Measurements from ENCODE around the gene IBTK. TPM values are rescaled to one million over a fixed set of nuclear protein-coding genes. Genes with fewer than 3 reads are reported as not detected.

IBTK gene
- total and polyA plus RNA-seq, 2 of the 8 experiments (the other 6 are each of a cell fraction or from before 2014, with no cell fraction given): 4.6 to 24.2 TPM

- TF ChIP-seq, protein P1, sequence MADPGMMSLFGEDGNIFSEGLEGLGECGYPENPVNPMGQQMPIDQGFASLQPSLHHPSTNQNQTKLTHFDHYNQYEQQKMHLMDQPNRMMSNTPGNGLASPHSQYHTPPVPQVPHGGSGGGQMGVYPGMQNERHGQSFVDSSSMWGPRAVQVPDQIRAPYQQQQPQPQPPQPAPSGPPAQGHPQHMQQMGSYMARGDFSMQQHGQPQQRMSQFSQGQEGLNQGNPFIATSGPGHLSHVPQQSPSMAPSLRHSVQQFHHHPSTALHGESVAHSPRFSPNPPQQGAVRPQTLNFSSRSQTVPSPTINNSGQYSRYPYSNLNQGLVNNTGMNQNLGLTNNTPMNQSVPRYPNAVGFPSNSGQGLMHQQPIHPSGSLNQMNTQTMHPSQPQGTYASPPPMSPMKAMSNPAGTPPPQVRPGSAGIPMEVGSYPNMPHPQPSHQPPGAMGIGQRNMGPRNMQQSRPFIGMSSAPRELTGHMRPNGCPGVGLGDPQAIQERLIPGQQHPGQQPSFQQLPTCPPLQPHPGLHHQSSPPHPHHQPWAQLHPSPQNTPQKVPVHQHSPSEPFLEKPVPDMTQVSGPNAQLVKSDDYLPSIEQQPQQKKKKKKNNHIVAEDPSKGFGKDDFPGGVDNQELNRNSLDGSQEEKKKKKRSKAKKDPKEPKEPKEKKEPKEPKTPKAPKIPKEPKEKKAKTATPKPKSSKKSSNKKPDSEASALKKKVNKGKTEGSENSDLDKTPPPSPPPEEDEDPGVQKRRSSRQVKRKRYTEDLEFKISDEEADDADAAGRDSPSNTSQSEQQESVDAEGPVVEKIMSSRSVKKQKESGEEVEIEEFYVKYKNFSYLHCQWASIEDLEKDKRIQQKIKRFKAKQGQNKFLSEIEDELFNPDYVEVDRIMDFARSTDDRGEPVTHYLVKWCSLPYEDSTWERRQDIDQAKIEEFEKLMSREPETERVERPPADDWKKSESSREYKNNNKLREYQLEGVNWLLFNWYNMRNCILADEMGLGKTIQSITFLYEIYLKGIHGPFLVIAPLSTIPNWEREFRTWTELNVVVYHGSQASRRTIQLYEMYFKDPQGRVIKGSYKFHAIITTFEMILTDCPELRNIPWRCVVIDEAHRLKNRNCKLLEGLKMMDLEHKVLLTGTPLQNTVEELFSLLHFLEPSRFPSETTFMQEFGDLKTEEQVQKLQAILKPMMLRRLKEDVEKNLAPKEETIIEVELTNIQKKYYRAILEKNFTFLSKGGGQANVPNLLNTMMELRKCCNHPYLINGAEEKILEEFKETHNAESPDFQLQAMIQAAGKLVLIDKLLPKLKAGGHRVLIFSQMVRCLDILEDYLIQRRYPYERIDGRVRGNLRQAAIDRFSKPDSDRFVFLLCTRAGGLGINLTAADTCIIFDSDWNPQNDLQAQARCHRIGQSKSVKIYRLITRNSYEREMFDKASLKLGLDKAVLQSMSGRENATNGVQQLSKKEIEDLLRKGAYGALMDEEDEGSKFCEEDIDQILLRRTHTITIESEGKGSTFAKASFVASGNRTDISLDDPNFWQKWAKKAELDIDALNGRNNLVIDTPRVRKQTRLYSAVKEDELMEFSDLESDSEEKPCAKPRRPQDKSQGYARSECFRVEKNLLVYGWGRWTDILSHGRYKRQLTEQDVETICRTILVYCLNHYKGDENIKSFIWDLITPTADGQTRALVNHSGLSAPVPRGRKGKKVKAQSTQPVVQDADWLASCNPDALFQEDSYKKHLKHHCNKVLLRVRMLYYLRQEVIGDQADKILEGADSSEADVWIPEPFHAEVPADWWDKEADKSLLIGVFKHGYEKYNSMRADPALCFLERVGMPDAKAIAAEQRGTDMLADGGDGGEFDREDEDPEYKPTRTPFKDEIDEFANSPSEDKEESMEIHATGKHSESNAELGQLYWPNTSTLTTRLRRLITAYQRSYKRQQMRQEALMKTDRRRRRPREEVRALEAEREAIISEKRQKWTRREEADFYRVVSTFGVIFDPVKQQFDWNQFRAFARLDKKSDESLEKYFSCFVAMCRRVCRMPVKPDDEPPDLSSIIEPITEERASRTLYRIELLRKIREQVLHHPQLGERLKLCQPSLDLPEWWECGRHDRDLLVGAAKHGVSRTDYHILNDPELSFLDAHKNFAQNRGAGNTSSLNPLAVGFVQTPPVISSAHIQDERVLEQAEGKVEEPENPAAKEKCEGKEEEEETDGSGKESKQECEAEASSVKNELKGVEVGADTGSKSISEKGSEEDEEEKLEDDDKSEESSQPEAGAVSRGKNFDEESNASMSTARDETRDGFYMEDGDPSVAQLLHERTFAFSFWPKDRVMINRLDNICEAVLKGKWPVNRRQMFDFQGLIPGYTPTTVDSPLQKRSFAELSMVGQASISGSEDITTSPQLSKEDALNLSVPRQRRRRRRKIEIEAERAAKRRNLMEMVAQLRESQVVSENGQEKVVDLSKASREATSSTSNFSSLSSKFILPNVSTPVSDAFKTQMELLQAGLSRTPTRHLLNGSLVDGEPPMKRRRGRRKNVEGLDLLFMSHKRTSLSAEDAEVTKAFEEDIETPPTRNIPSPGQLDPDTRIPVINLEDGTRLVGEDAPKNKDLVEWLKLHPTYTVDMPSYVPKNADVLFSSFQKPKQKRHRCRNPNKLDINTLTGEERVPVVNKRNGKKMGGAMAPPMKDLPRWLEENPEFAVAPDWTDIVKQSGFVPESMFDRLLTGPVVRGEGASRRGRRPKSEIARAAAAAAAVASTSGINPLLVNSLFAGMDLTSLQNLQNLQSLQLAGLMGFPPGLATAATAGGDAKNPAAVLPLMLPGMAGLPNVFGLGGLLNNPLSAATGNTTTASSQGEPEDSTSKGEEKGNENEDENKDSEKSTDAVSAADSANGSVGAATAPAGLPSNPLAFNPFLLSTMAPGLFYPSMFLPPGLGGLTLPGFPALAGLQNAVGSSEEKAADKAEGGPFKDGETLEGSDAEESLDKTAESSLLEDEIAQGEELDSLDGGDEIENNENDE (IDR thresholded peaks at IDR 0.05; ENCODE audit: insufficient replicate concordance, low read length): no peak
These were observed 104.5 kb downstream of the IBTK start (continued) for GRCh38 chr6:82143041-82143481.

Measured in H1 (cell line).